Middle frontal gyrus (tissue), 1 donor: Measurements from ENCODE around the gene UNC13D.
"Not testable (repeated sequence)": the region's sequence is repeated elsewhere in the genome, so short reads cannot be mapped to it uniquely, and the experiment has no call there.

Experiments used
- DNase-seq: peaks from one replicate; pipeline ENCODE4 v3.0.0-alpha.2; 2015; ENCODE audit warnings: low spot score; ENCODE audit errors: extremely low spot score

UNC13D gene

GRCh38 chr17:75821552-75821951 lies 22.7 kb downstream of the UNC13D start:
- DNase-seq, result no peak

- no peak for DNase-seq
These were observed 23.8 kb downstream of the UNC13D start for GRCh38 chr17:75820094-75821080.

GRCh38 chr17:75819678-75820077 lies 24.5 kb downstream of the UNC13D start:
- no peak for DNase-seq

GRCh38 chr17:75819116-75819515 lies 25.1 kb downstream of the UNC13D start:
- DNase-seq, result no peak

GRCh38 chr17:75818326-75818885 lies 25.8 kb downstream of the UNC13D start:
- no peak for DNase-seq

- no peak for DNase-seq
These were observed 26.6 kb downstream of the UNC13D start for GRCh38 chr17:75817571-75817970.

- no peak for DNase-seq
These were observed 27.5 kb downstream of the UNC13D start for GRCh38 chr17:75816693-75817092.

GRCh38 chr17:75815399-75815798 lies 28.8 kb downstream of the UNC13D start:
- no peak for DNase-seq

GRCh38 chr17:75814900-75815373 lies 29.3 kb downstream of the UNC13D start:
- DNase-seq, result no peak

GRCh38 chr17:75814021-75814395 lies 30.2 kb downstream of the UNC13D start:
- DNase-seq, result no peak

GRCh38 chr17:75813081-75814020 lies 30.9 kb downstream of the UNC13D start:
- DNase-seq, result no peak

- DNase-seq, result no peak
These were observed 31.8 kb downstream of the UNC13D start for GRCh38 chr17:75812096-75813013.

GRCh38 chr17:75811174-75811573 lies 33.0 kb downstream of the UNC13D start:
- DNase-seq, result no peak

- not testable (repeated sequence) for DNase-seq
These were observed 33.4 kb downstream of the UNC13D start for GRCh38 chr17:75810756-75811155.

- no peak for DNase-seq
These were observed 34.0 kb downstream of the UNC13D start for GRCh38 chr17:75810216-75810615.

GRCh38 chr17:75809631-75810111 lies 34.5 kb downstream of the UNC13D start:
- no peak for DNase-seq

- no peak for DNase-seq
These were observed 35.1 kb downstream of the UNC13D start for GRCh38 chr17:75808905-75809621.

- DNase-seq, result no peak
These were observed 35.7 kb downstream of the UNC13D start for GRCh38 chr17:75808549-75808904.

- DNase-seq, result no peak
These were observed 36.3 kb downstream of the UNC13D start for GRCh38 chr17:75807861-75808260.
